Measurements from ENCODE around the gene PTPRR.

The PTPRR gene, protein sequence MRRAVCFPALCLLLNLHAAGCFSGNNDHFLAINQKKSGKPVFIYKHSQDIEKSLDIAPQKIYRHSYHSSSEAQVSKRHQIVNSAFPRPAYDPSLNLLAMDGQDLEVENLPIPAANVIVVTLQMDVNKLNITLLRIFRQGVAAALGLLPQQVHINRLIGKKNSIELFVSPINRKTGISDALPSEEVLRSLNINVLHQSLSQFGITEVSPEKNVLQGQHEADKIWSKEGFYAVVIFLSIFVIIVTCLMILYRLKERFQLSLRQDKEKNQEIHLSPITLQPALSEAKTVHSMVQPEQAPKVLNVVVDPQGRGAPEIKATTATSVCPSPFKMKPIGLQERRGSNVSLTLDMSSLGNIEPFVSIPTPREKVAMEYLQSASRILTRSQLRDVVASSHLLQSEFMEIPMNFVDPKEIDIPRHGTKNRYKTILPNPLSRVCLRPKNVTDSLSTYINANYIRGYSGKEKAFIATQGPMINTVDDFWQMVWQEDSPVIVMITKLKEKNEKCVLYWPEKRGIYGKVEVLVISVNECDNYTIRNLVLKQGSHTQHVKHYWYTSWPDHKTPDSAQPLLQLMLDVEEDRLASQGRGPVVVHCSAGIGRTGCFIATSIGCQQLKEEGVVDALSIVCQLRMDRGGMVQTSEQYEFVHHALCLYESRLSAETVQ
- 0 to 0.24 reads per million in 2 donors for total RNA-seq

DNA sequence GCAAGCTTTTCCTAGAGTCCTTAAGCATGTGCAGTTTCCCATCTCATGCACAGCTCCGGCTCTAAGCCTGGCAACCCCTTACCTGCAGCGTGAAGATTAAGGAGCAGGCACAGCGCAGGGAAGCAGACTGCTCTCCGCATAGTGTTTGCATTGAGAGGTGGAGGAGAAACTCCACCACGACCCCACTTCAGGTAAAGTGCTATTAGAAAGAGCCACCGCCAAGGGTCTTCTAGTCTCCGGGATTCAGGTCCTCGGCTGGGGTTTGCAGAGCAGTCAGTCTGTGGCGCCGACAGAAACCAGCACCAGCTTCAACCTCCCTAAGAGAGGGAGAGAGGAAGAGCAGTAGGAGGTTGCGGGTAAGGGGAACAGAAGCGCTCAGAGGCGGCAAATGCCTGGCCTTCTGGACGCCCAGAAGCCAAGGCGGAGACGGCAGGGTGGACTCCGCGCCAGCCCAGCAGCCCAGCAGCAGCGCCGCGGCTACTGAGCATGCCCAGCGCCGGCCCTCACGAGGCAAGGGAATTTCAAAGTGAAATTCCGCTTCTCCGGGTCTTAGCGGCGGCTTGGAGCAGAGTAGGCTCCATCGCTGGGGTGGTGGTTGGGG, at the start of gene PTPRR:
TSS of gene PTPRR (minus strand) at position 488 of the 601 bp plus-strand sequence. CDS start at position 140, 348 bp downstream.
- DNase-seq, result no peak

DNA sequence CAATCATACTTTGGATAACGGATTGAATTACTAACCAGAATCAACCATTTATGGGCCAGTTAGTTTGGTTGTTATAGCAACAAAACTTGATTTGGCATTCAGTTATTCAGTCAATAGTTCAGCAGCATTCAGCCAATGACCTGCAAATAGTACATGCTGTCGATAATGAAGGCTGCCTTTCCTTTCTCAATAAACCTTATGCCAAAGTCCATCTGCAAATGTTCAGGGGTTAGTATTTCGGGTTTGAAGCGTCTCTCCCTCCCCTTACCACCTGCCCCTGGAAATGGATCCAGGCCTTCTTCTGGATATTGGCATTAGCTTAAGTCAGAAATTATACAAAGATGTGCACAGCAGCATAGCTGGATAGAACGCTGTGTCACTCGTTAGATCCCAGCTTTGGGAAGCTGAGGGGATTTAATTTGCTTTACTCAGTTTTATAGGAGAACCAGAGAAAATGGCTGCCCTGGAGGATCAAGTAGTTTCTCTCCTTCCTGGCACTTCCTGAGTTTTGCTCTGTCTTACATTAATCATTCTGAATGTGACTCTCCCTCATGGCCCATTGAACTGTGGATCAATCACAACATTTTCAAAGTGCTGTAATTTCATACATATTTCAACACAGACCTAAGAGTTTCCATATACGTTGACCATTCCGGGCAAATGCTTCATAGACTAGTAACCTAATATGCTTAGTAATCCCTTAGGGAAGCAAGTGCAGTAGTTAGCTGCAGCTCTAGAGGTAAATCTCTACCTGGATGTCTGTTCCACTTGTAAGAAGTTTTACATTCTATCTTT, 46.7 kb upstream of the PTPRR start:
- no peak for DNase-seq

DNA sequence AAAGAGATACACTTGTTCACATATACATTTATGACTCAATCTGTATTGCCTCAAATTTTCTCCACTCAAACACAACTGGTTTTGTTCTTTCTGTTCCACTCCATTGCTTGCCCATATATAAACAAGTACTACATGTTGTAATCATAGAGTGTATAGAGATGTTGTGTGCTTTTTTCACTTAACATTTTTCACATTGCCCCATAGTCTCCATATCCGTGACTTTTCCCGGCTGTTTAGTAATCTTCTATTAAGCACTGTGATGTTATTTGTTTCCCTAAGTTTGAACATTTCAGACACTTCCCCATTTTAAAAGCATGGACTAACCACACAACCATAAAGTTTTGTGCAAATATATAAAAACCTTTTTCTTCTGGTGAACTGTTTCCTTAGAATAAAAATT, 45.5 kb upstream of the PTPRR start:
- DNase-seq, result no peak

DNA sequence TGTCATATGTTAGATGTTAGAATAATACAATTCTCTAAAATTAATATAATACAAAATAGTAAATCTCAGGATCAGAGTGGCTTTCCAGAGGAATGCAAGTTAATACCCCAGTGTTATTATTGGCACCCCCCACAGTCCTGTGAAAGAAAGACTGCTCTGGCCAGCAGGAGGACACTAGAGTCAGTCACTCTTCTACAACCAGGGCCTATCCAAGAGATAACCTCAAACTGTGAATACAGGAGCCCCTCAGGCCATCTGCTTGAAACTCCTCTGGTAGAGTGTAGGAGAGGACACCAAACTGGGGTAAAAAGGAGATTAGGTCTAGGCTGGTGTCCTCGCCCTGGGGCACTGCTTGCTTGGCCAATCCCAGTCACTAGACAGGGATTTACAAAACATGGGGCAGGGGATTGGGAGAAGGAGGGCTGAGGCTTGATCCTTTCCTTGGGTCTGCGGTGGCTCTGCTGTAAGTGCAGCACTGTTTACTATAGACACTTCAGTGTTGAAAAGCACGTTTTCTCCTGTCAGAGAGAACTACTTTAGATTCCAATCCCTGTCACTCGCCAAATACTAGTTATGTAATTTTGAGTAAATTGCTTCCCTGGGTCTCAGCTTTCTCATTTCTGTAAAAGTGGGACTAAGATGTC, 44.5 kb upstream of the PTPRR start:
- no peak for DNase-seq

DNA sequence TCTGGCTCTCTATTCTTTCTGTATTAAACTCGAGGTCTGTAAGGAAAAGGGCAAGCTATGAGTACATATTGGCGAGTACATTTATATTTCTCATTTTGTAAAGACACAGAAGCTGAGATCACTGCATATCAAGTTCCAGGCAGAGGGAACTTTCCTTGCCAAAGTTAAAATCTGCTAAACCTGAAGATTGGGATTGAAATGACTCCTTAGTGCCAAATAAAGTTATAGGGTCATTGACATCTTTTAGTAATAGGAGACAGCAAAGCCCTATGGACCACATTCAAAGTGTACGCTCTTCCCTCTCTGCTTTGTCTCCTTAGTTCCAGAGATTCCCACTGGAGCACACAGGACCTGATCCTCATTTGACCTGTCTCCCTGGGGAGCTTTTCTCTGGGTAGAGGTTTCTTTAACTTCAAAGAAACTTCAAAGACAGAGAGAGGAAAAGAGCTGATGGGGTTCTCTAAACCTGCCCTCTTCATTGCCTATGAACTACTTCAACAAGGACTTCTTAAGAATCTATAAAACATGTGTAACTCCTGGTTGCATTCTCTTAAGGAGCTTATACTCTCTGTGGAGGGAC, 42.6 kb upstream of the PTPRR start:
- no peak for DNase-seq

DNA sequence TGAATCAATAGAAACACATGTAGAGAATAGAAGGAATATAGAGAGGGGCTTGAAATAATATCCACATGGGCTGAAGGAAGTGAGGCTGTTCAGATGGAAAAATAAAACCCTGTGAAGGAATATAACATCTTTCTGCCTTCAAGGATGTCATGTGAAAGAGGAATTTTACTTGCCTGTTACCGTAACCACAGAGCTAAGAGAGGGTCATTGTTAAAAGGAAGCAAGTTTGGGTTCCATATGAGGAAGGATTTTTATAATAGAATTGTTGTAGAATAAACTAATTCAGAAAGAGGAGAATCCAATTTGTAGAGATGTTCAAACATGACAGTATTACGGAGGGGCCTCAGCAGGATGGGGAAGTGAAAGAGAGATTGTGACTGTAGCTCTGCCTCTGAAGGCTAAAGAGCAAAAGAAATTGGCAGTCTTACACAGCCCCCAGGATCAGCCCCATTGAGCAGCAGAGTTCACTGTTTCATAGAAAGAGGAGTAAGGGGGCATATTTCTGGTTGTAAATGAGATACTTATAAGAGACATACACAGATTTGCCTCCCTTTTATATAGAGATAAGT, 41.8 kb upstream of the PTPRR start:
- no peak for DNase-seq

DNA sequence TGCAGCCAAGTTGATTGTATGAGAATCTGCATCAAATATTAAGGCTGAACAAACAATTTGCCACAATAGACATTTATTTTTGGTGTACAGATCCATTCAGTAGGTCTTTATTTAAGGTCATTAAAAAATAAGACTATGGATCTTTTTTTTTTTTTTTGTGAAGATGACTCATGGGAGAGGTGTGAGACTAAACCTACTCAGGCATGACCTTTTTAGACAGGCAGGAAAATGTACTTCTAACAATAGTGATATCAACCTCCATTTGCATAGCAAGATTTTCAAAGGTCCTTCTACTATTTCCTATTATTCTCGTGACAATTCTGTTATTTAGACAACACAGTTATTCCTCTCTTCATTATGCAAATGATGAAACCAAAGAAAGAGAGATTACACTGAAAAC, 39.9 kb upstream of the PTPRR start:
- no peak for DNase-seq

DNA sequence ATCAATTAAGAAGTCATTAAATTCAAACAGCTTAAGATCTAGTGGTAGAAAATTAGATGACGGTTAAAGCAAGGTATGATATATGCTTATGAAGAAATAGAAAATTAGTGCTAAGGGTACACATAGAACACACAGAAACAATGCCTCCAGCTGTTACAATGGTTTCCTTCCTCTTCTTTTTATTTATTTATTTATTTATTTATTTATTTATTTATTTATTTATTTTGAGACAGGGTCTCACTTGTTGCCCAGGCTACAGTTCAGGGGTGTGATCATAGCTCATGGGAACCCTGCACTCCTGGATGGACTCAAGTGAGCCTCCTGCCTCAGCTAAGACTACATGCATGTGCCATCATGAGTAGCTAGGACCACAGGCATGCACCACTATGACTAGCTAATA, 34.9 kb upstream of the PTPRR start:
- DNase-seq, result no peak

DNA sequence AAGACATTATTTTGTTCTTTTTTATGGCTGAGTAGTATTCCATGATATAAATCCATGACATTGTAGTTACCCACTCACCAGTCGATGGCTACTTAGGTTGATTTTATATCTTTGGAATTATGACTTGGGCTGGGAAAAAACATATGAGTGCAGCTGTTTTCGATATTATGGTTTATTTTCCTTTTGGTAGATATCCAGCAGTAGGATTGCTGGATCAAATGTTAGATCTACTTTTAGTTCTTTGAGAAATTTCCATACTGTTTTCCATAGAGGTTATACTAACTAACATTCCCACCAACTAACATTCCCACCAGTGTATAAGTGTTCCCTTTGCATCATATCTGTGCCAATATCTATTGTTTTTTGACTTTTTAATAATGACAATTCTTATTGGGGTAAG, 29.9 kb upstream of the PTPRR start:
- DNase-seq, result no peak

DNA sequence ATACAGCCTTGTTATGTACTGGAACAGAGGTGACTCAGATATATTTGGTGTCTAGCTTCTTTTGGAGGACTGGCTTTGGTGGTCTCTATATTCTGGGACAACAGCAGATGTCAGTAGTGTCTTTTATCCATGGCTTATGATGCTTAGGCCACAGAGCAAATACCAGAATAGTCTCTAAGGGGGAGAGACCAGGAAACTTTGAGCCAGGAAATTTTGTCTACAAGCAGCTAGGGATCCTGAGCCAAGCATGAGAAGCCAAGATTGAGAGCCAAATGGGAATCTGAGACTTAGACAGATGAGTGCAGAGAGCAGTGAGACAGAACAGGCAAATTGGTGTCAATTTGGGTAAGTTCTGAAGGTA, 28.4 kb upstream of the PTPRR start:
- DNase-seq, result no peak

DNA sequence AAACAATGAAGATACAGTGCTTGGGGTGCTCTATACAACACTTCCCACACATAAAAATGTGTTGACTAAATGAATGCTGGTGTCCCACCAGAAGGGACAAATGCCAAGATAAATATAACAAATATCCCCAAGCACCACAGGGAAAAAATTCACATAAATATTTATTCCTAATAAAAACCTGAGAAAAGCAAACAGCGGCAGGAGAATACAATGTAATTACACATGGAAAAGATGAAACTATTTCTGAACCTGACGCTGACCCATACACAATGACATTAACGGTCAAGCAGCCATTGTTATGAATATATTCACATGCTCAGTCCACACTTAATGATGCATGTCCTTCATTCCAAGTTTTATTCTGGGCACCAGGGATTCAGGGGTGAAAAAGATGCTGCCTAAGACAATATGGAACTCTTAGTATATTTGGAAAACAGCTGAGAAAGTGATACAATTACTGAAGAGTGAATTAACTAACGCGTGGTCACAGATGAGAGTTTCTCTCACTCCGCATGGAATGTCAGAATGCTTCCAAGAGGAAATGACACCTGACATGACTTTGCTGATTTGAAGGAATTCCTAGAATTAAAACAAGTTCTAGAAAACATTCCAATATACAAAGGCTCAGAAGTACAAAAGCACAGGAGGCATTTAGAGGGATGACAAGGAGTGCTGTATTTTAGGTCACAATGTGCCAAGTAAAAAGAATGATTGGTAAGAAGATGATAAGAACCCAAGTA, 27.9 kb upstream of the PTPRR start:
- DNase-seq, result no peak

DNA sequence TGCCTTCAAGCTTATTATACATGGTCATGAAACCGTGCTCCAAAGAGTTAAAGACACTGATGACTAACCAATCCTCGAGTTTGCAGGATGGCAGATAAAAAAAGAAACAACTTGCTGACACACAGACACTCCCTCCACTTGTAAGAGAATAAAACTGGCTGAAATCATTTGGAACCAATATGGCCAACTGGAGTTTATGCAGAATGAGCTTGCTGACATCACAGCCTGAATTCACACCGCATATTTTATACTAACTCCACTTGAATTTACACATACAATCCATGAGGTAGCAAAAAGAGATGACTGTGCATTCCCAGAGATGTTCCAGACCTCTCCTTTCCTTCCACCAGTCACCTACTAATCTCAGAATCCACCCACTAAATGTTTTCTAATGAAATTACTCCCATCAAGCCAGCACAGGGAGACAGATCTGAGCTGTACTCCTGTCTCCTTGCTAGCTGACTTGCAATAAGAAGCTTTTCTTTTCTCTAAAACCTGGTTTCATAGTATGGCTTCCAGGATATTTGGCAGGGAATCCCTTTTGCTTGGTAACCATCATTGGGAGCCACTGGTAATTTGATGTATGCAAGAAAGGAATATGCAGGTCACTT, 15.8 kb upstream of the PTPRR start:
- no peak for DNase-seq

DNA sequence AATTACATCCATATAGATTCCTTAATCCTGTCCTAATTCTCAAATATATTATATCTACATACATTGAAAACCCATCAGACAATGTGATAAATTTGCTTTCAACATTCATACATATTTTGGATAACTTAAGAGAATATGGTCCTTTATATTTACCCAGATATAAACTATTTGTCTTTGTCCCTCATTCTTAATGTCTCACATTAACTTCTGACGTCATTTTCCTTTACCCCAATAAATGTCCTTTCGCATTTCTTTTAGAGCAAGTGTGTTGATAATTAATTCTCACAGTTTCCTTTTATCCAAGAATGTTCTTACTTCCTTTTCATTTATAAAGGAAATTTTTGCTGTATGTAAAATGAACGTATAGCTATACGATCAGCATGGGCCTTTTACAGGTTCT, 12.6 kb upstream of the PTPRR start:
- DNase-seq, result no peak

DNA sequence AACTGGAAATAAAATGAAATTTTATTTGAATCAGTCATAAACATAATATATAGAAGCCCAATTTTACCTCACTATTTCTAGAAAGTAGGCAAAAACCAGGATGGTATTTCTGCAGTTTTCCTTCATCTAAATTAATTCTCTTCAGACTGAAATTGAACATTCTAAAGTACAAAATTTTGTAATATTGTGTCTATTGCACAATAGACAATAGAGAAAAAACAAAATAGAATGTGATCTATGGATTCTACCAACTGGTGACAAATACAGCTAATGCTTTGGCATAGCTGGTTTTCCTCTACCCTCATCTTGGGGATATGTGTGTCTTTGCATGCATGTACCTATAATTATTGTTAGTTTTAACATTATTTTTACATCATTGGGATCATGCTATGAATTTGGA, 8.5 kb upstream of the PTPRR start:
- no peak for DNase-seq

DNA sequence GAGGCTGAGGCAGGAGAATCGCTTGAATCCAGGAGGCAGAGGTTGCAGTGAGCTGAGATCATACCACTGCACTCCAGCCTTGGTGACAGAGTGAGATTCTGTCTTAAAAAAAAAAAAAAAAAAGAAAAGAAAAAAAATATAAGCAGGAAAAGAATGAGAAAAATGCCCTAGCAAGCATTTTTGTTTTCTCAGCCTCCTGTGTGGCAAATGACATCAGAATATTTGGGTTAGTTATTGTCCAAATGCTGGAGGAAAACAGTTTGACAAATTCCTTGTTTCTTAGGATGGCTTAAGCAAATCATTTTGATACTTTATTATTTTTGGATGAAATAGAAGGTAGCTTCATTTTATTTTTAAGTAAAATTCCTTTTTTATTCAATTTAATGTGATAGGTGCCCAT, 7.5 kb upstream of the PTPRR start:
- no peak for DNase-seq

DNA sequence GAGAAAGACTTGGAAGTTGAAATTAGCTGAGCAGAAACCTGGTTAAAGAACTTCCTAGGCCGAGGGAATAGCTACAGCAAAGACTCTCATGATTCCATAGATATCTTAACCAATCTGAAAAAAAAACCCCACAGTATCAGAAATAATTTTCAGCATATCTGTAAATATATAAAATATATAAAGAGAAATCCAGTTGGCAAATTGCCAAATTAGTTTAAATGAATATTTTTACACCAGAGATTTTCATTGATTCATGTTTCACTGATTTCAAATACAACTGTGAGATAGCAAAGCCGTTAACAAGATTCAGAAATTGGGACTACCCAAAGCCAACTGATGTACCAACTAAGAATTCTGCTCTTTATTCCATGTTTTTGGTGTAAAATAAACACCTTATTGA, 6.8 kb upstream of the PTPRR start:
- no peak for DNase-seq

DNA sequence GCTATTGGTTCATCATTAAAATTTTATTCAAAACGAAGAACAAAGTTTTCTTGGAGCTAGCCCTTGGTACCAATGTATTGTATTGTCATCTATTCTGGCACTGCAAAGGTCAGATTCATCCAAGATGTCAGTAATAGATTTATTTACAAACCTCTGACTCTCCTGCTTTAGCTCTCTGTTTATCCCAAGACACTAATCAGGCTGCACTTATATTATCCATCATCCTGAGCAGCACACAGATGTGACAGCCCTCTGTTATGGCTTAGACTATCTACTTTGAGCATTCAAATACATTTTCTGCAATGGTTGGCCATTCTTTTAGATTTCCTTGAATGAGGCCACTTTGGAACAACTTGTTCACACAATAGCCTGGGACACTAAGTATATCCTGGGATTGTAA, 5.0 kb upstream of the PTPRR start:
- DNase-seq, result no peak

DNA sequence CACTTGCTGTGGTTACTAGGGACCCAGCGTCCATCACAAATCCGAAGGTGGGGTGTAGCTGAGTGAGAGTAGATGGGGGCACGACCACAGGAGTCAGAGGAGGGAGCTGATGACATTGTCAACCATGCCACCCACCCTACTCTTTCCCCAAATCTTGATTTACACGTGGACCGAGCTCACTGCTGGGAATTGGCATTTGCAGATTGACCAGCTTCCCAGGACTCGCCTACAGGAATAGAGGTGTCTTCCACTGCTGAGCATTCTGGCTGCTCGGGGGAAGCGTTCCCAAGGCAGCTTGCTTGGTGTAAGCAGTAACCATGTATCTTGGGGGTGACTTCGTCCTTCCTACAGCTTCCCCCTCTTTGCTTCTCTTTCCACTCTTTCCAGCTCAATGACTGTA, 353 bp upstream of the PTPRR start:
- no peak for DNase-seq

DNA sequence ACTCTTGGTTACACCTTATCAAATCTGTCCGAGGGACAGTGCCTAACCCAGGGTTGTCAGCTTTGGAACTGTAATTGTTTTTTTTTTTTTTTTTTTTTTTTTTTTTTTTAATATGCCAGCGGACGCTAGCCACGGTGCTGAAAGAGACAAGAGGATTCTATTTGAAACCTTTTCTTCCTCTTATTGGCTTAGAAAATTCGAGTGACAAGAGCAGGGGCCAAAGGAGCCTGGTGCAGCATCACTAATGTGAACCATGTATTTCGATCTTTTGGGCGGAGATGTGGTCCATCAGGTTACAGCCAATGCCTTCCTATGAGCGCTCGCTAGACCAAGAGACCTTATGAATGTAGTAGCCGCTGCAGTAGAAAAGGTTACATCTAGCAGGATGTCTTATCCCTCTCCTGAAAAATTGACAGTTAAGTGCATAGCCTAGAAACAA, 922 bp downstream of the PTPRR start:
- no peak for DNase-seq

DNA sequence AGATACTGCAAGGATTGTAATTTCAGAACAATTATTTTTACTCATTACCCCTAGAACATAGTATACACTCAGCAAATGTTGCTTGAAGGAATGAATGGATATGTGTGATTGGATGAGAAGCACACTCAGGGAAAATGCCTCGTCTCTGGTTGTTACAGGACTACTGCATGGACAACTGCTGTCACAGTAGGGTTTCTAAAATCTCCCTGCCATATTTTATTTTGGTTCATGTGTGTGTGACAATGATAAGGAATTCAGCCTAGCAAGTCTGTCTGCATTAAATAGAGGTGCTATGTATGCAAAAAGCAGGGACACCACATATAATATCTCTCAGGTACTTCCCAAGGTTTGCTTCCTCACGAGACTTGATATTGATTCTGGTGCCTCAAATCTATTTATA, 1.4 kb downstream of the PTPRR start:
- DNase-seq, result no peak

DNA sequence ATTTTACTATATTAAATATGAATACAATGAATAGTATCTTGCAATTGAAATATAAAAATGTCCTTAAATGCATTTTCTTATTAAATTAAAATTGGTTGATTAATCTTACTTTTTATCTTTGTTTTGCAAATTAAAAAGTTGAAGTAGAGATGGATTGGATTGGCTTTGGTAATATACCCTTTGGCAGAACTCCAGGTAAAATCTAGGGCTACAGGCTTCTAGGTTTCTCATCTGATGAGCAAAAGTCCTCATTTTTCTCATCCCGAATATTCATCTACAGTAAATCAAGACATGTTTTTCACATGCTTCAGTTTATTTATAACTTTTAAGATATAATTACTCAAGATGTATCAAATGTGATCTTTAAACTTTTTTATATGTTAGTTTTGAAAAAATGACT, 2.2 kb downstream of the PTPRR start:
- DNase-seq, result no peak
